CD4-positive, alpha-beta memory T cell (primary cell): ENCODE results near the gene REEP6. TPM values are rescaled to one million over a fixed set of nuclear protein-coding genes. Genes with fewer than 3 reads are reported as not detected.

Experiments
- CTCF ChIA-PET: fragments of 350-600 bp; sonication (Branson Sonifier 250); formaldehyde crosslinking; loops from one replicate; lab custom pipeline; 2021; ENCODE audit warnings: inconsistent platforms; ENCODE audit not compliant: partially characterized antibody; lab: Charles Lee
- POLR2A ChIA-PET: fragments of 350-600 bp; sonication (Branson Sonifier 250); formaldehyde crosslinking; loops from one replicate; lab custom pipeline; 2021; ENCODE audit not compliant: partially characterized antibody; lab: Charles Lee
- DNase-seq, 5 donors: peaks; one replicate each; pipeline versions ENCODE4 v3.0.0 to v3.0.0-alpha.2; 2020 to 2022; ENCODE audit warnings: mixed read lengths in 1 of 5
- H3K27ac ChIP-seq: one replicate; pipeline ENCODE4 v1.7.0; 2013; ENCODE audit warnings: low read depth, low read length
- H3K27me3 ChIP-seq: 2 replicates; pipeline ENCODE4 v1.7.0; 2013; ENCODE audit warnings: mild to moderate bottlenecking, low read length, moderate library complexity; ENCODE audit not compliant: insufficient read depth
- H3K36me3 ChIP-seq: 2 replicates; pipeline ENCODE4 v1.7.0; 2013; ENCODE audit warnings: mild to moderate bottlenecking, low read length, moderate library complexity; ENCODE audit not compliant: insufficient read depth
- H3K4me1 ChIP-seq: 2 replicates; pipeline ENCODE4 v1.7.0; 2013; ENCODE audit warnings: mild to moderate bottlenecking, low read length, moderate library complexity; ENCODE audit not compliant: insufficient read depth
- H3K4me3 ChIP-seq, 2 donors: one replicate each; pipeline ENCODE4 v1.7.0; 2013; ENCODE audit warnings: low read length in 2 of 2, mild to moderate bottlenecking in 1 of 2
- H3K9me3 ChIP-seq, 2 donors: one replicate each; pipeline ENCODE4 v1.7.0; 2013; ENCODE audit warnings: low read length in 2 of 2, control low read depth in 1 of 2; ENCODE audit not compliant: control insufficient read depth in 1 of 2
- H3K27ac Mint-ChIP-seq, 7 donors: one replicate each; pipeline ENCODE4 v1.8.0; 2020 to 2021; ENCODE audit warnings: mixed read lengths in 7 of 7, mild to moderate bottlenecking in 6 of 7, inconsistent platforms in 3 of 7, moderate library complexity in 3 of 7
- H3K27me3 Mint-ChIP-seq, 2 donors: one replicate each; pipeline ENCODE4 v1.8.0; 2020 to 2021; ENCODE audit warnings: mixed read lengths in 2 of 2
- H3K36me3 Mint-ChIP-seq, 2 donors: one replicate each; pipeline ENCODE4 v1.8.0; 2020 to 2021; ENCODE audit warnings: mixed read lengths in 2 of 2, inconsistent platforms in 1 of 2, mild to moderate bottlenecking in 1 of 2
- H3K4me1 Mint-ChIP-seq, 4 donors: one replicate each; pipeline ENCODE4 v1.8.0; 2020 to 2021; ENCODE audit warnings: mixed read lengths in 4 of 4, mild to moderate bottlenecking in 1 of 4
- H3K4me3 Mint-ChIP-seq, 8 donors: one replicate each; pipeline ENCODE4 v1.8.0; 2020 to 2021; ENCODE audit warnings: mixed read lengths in 8 of 8, mild to moderate bottlenecking in 7 of 8, moderate library complexity in 6 of 8, inconsistent platforms in 3 of 8
- H3K9me3 Mint-ChIP-seq, 8 donors: one replicate each; pipeline ENCODE4 v1.8.0; 2020 to 2021; ENCODE audit warnings: mixed read lengths in 8 of 8, mild to moderate bottlenecking in 5 of 8, inconsistent platforms in 3 of 8, moderate library complexity in 1 of 8
- intact Hi-C: fragments of 100-400 bp; cut with micrococcal nuclease; formaldehyde crosslinking; loops from one replicate; pipeline ENCODE4 v1.15.1; 2023
- polyA plus RNA-seq, 2 donors: library from polyadenylated mRNA; unstranded; fragments of 300-500 nt; fragmentation: Illumina TruSeq; gene quantifications; one replicate each; pipeline ENCODE4 v1.2.3, GENCODE V29; 2021
- total RNA-seq, 2 experiments: library from RNA; stranded (reverse); gene quantifications; one replicate each; pipeline ENCODE4 v1.2.3, GENCODE V29; 2021

Gene REEP6
- total and polyA plus RNA-seq, 4 experiments from 2014 or later = 1.00 to 3.3 (median 2.9) TPM

DNA sequence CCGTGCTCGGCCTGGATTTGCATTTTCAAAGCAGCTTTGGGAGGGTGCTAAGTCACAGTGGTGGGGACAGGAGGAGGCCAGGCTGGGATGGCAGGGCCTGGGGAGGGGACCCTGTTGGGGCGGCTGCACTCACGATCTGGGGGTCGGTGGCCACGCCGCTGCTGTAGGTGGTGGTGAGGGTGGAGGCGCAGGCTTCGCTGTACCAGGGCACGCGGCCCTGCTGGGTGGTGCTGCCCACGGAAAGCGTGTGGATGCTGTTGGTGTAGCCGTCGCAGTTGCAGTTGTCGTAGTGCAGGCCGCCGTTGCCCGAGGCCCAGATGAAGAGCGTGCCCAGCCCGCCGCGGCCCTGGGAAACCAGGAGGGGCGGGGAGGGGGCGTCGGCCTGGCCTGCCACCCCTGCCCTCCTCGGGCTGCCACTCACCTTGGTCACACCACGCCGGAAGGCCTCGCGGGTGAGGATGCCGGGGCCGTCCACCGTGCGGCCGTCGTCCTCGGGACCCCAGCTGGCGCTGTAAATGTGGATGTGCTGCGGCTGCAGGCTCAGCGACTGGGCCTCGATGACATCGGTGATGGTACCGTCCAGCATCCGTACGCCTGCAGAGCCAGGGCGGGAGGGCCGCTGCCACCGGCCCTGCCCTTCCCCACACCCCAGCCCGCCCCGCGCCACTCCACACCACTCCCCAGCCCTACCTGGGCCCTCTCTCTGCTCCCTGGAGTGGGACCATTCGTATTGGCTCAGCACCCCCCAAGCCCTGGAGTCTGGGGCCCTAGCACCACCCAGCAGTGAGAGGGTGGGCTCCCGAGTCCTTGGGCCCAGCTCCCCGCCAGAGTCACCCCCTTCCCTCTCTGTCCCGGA, 4.0 kb upstream of the REEP6 start:
- CTCF ChIA-PET = no interaction called here
- Histone ChIP-seq H3K4me3 (no peak overlapping the region), H3K4me1 (peaks cover 15% of the 10 kb centered on the region), H3K27me3 (no peaks in the 10 kb centered on the region), H3K36me3 (no peaks in the 10 kb centered on the region), H3K9me3 (no peaks in the 10 kb centered on the region), H3K27ac (no peak overlapping the region)
- Mint-ChIP-seq H3K27me3 (peaks cover 0 to 3% of the 10 kb centered on the region in 2 donors), H3K36me3 (peaks cover 0 to 3% of the 10 kb centered on the region in 2 donors), H3K27ac (no peak overlapping the region), H3K9me3 (peaks cover 0 to 1% (median 0%) of the 10 kb centered on the region in 8 donors), H3K4me1 (peaks cover 3 to 17% (median 10%) of the 10 kb centered on the region in 4 donors), H3K4me3 (no peak overlapping the region)
- POLR2A ChIA-PET = interaction anchor here (1.6 kb wide), 1 partner anchor 18 kb away, joined by 3 read pairs; no protein-coding TSS in a partner anchor
- intact Hi-C loops = no loop called here
- DNase-seq = peak in 1 of 5 donors; percentile 16

GRCh38 chr19:1487576-1488281, 3.3 kb upstream of the REEP6 start:
- Mint-ChIP-seq H3K4me3 (no peak overlapping the region), H3K27me3 (peaks cover 0 to 3% of the 10 kb centered on the region in 2 donors), H3K36me3 (peaks cover 0 to 3% of the 10 kb centered on the region in 2 donors), H3K4me1 (peaks cover 3 to 18% (median 10%) of the 10 kb centered on the region in 4 donors), H3K9me3 (peaks cover 0 to 1% (median 0%) of the 10 kb centered on the region in 8 donors), H3K27ac (no peak overlapping the region)
- Histone ChIP-seq H3K4me3 (no peak overlapping the region), H3K36me3 (no peaks in the 10 kb centered on the region), H3K27ac (no peak overlapping the region), H3K4me1 (peaks cover 15% of the 10 kb centered on the region), H3K27me3 (no peaks in the 10 kb centered on the region), H3K9me3 (no peaks in the 10 kb centered on the region)
- intact Hi-C loops = no loop called here
- DNase-seq = peak in 1 of 5 donors; percentile 22
- CTCF ChIA-PET = interaction anchor here (0.5 kb wide), 1 partner anchor 46 kb away, joined by 3 read pairs; no protein-coding TSS in a partner anchor
- POLR2A ChIA-PET = interaction anchor here (1.6 kb wide), 1 partner anchor 19 kb away, joined by 3 read pairs; no protein-coding TSS in a partner anchor

DNA sequence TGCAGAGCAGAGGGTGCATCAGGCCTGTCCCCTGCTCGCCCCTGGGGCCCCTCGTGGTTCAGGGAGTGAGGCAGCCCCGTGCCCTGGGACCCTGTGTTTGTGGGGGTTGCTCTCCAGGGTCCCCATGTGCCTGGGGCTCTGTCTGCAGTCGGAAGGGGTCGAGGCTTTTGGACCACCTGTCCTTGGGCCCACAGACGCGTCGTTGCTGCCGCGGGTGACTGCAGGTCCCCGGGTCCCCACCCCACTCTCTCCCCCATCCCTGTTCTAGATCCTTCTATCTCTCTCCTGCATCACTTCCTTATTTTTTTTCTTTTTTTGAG, 2.7 kb upstream of the REEP6 start:
- no peak overlapping the region for H3K27ac ChIP-seq
- no peaks in the 10 kb centered on the region for H3K36me3 ChIP-seq
- H3K27me3 ChIP-seq = no peaks in the 10 kb centered on the region
- intact Hi-C loops = no loop called here
- H3K36me3 Mint-ChIP-seq = peaks cover 0 to 3% of the 10 kb centered on the region in 2 donors
- no peak overlapping the region for H3K4me3 Mint-ChIP-seq
- no peak overlapping the region for H3K4me3 ChIP-seq
- ChIA-PET CTCF (interaction anchor here (0.5 kb wide), 1 partner anchor 47 kb away, joined by 3 read pairs; no protein-coding TSS in a partner anchor), POLR2A (interaction anchor here (1.6 kb wide), 1 partner anchor 20 kb away, joined by 3 read pairs; no protein-coding TSS in a partner anchor)
- peaks cover 15% of the 10 kb centered on the region for H3K4me1 ChIP-seq
- no peaks in the 10 kb centered on the region for H3K9me3 ChIP-seq
- H3K27ac Mint-ChIP-seq = peak overlapping the region in 1 of 7 donors; percentile 32
- peaks cover 0 to 1% (median 0%) of the 10 kb centered on the region in 8 donors for H3K9me3 Mint-ChIP-seq
- peaks cover 0 to 3% of the 10 kb centered on the region in 2 donors for H3K27me3 Mint-ChIP-seq
- peaks cover 3 to 18% (median 10%) of the 10 kb centered on the region in 4 donors for H3K4me1 Mint-ChIP-seq
- peak in 1 of 5 donors; percentile 27 for DNase-seq

GRCh38 chr19:1489463-1490310, 1.3 kb upstream of the REEP6 start:
- Histone ChIP-seq H3K27ac (peak overlapping the region; percentile 51), H3K9me3 (no peaks in the 10 kb centered on the region), H3K36me3 (no peaks in the 10 kb centered on the region), H3K4me1 (peaks cover 15% of the 10 kb centered on the region), H3K27me3 (no peaks in the 10 kb centered on the region), H3K4me3 (peak overlapping the region; percentile 34 to 58)
- Mint-ChIP-seq H3K27me3 (peaks cover 0 to 3% of the 10 kb centered on the region in 2 donors), H3K4me3 (peak overlapping the region; percentile 42 to 90 (median 56)), H3K9me3 (peaks cover 0 to 1% (median 0%) of the 10 kb centered on the region in 8 donors), H3K36me3 (peaks cover 0 to 3% of the 10 kb centered on the region in 2 donors), H3K4me1 (peaks cover 3 to 18% (median 10%) of the 10 kb centered on the region in 4 donors), H3K27ac (peak overlapping the region in 4 of 7 donors; percentile 30 to 96 (median 64))
- DNase-seq = peak in 1 of 5 donors; percentile 29
- intact Hi-C loops = loop anchor here (1.0 to 2.0 kb wide), 5 partner anchors 10 to 214 kb away; partner anchors contain the start of genes C19orf25, FAM174C and TCF3
- ChIA-PET CTCF (interaction anchor here (1.3 kb wide), 1 partner anchor 14 kb away, joined by 4 read pairs; no protein-coding TSS in a partner anchor), POLR2A (interaction anchor here (0.8 to 2.5 kb wide), 8 partner anchors 10 to 220 kb away, joined by 3 to 13 read pairs (median 4); partner anchors contain the start of genes C19orf25, CIRBP and TCF3)

GRCh38 chr19:1490311-1491113, 469 bp upstream of the REEP6 start, which contains the start of gene PCSK4:
Gene PCSK4, minus strand, starts transcription at chr19:1490350. Its CDS starts 4 bp downstream, at chr19:1490346.
- intact Hi-C loops = loop anchor here (1.0 to 2.0 kb wide), 5 partner anchors 11 to 215 kb away; partner anchors contain the start of genes C19orf25, FAM174C and TCF3
- peak within 1 kb of the TSS; percentile 51 for H3K27ac ChIP-seq

More at GRCh38 chr19:1490311-1491113, 469 bp upstream of the REEP6 start, which contains the start of gene PCSK4:
- H3K36me3 Mint-ChIP-seq = peaks cover 0 to 3% of the 10 kb centered on the region in 2 donors
- Histone ChIP-seq H3K4me3 (peak within 1 kb of the TSS; percentile 34 to 58), H3K9me3 (no peaks in the 10 kb centered on the region), H3K36me3 (no peaks in the 10 kb centered on the region), H3K4me1 (peaks cover 15% of the 10 kb centered on the region), H3K27me3 (no peaks in the 10 kb centered on the region)
- H3K27me3 Mint-ChIP-seq = peaks cover 0 to 3% of the 10 kb centered on the region in 2 donors
- ChIA-PET CTCF (interaction anchor here (1.0 to 1.3 kb wide), 5 partner anchors 11 to 18 kb away, joined by 3 to 4 read pairs (median 4); no protein-coding TSS in a partner anchor), POLR2A (interaction anchor here (0.7 to 2.5 kb wide), 17 partner anchors 12 to 246 kb away, joined by 3 to 13 read pairs (median 4); partner anchors contain the start of genes C19orf25, CIRBP and TCF3)
- DNase-seq = peak; percentile 97 to 100 (median 98)
- H3K9me3 Mint-ChIP-seq = peaks cover 0 to 1% (median 0%) of the 10 kb centered on the region in 8 donors
- peak within 1 kb of the TSS; percentile 88 to 96 (median 93) for H3K27ac Mint-ChIP-seq
- peaks cover 3 to 18% (median 10%) of the 10 kb centered on the region in 4 donors for H3K4me1 Mint-ChIP-seq
- H3K4me3 Mint-ChIP-seq = peak within 1 kb of the TSS; percentile 86 to 95 (median 90)
